ENCODE results near the gene PDE6D.
"Not testable (repeated sequence)": the region's sequence is repeated elsewhere in the genome, so short reads cannot be mapped to it uniquely, and the experiment has no call there.

The PDE6D gene

DNA sequence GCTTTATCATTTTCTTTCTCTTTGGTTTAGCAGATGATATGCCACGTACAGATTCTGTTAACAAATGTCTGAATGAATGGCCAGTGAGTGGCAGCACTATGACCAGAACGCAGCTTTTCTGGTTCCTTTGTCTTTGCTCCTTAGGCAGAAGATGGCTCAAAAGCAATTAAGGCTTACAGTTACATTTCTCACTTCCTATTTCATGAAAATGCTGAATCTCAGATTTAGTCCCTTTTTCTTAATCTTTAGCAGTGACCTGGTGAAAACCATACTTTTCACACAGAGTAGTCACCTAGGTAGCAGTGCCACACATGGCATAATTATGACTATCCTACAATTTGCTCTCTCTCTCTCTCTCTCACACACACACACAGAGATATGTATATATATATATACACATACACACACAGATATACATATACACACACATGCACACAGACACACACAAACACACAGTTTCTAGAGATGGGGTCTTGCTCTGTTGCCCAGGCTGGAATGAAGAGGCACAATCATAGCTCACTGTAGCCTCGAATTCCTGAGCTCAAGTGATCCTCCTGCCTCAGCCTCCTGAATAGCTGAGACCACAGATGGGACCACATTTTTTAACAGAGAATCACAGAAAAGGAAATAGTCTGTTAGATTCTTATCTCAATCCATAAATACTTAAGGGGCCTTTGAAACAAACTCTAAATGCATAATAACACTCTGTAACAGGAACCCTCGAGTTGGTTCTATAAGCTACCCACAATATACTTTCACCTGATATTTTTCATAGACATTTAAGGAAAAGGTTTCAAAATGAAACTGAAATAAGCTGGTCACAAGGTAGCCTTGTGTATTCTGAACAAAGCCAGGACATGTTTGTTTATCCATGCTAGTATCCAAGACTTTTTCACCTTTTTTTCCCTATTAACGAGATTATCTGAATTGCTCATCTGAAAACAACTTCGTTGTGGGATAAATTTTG lies 11.6 kb downstream of the PDE6D start:
- no peak for DNase-seq (ENCODE audit: low read depth in 2 of 2)

DNA sequence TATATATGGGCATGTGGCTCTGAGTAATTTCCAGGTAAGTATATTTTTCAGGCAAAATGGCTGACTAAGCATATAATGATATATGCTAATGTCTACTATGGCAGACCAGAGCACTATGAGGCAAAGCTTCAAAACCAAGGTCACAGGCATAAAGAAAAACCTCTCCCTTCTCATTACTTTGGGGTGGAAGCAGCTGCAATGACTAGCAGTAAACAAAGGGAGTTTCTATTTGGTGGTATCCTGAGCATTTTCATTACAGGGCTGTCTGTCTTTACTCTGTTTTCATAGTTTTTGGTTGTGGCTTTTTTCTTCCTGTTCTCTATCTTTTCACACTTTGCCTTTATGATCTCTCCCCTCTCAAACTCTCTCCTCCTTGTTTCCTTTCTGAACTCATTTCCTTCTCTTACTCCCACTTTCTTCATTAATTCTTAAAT lies 15.6 kb downstream of the PDE6D start:
- no peak for DNase-seq (ENCODE audit: low read depth in 2 of 2)

GRCh38 chr2:231764760-231765159 lies 16.3 kb downstream of the PDE6D start:
- DNase-seq (ENCODE audit: low read depth in 2 of 2), result no peak

- no peak for DNase-seq (ENCODE audit: low read depth in 2 of 2)
Measured at GRCh38 chr2:231764124-231764523, 17.0 kb downstream of the PDE6D start.

GRCh38 chr2:231761735-231762134 lies 19.3 kb downstream of the PDE6D start:
- no peak for DNase-seq (ENCODE audit: low read depth in 2 of 2)

DNA sequence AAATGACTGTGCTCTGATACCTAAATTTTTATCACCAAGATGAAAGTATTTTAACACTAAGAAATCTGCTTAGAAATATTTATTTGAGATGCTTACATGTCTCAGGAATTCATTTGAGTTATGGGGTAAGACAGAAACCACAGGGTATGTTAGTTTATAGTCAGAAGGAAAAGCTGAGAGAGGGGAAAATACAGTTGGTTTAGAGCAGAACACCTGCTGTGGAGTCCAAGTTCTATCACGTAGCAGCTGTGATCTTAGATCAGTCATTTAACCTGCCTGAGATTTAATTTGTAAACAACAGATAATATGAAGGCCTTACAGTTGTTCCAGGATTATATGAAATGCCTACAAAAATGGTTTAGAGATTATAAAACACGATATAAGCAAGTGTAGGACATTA lies 29.0 kb downstream of the PDE6D start:
- DNase-seq (ENCODE audit: low read depth in 2 of 2), result no peak

DNA sequence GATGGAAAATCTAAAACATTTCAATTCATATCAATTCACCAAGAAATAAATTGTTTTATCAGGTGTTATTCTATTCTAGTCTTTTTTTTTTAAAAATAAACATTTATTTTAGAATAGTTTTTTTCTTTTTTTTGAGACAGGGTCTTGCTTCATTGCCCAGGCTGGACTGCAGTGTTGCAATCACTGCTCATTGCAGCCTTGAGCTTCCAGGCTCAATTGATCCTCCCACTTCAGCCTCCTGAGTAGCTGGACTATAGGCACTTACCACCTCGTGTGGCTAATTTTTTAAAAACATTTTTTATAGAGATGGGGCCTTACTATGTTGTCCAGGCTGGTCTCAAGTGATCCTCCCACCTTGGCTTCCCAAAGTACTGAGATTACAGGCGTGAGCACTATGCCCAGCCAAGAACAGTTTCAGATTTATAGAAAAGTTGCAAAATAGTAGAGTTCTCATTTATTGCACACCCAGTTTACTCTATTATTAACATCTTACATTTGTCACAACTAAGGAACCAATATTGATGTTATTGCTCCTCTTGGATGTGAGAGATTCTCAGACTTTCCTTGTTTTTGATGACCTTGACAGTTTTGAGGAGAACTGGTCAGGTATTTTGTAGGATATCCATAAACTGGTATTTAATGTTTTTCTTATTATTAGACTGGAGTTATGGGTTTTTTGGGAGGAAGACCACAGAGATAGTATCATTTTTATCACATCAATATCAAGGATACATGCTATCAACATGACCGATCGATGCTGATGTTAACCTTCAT lies 29.9 kb downstream of the PDE6D start:
- no peak for DNase-seq (ENCODE audit: low read depth in 2 of 2)

DNA sequence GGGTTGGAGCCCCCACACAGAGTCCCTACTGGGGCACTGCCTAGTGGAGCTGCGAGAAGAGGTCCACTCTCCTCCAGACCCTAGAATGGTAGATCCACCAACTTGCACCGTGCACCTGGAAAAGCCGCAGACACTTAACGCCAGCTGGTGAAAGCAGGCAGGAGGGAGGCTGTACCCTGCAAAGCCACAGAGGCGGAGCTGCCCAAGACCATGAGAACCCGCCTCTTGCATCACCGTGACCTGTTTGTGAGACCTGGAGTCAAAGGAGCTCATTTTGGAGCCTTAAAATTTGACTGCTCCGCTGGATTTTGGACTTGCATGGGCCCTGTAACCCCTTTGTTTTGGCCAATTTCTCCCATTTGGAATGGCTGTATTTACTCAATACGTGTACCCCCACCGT lies 32.1 kb downstream of the PDE6D start:
- not testable (repeated sequence) for DNase-seq (ENCODE audit: low read depth in 2 of 2)

- DNase-seq (ENCODE audit: low read depth in 2 of 2), result not testable (repeated sequence)
Measured at GRCh38 chr2:231748153-231748896, 32.8 kb downstream of the PDE6D start.

DNA sequence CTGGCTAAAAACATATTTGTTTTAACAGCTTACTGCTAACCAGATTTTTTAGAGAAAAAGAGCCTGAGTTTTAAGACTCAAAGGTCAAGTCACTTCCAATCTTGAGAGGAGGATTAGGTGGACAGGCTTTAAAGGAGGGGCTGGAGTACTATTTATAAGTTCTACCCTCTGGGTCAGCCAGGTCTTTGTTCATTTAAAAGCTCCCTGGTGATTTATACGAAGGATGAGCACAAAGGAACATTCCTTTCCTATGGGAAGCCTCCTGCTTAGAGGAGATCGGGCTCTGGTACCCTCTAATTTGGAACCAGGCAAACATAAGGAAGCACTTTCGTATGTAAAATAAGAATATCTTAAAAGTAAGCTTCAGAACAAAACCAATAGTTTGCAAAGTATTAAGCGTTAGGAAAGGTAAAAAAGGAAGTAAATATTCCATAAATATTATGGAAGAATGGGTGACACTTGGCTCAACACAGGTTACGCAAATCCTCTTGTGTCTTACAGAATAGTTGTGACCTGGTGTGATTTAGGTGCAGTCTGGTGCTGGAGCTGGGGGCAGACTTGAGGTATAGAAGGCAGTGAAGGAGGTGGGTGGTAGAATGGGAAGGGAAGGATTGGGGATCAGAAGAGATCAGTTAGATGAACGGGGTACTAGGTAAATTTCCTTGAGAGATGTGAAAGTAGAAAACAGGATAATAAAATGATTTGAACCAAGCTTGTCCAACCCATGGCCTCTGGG lies 35.6 kb downstream of the PDE6D start:
- DNase-seq (ENCODE audit: low read depth in 2 of 2), result no peak

DNA sequence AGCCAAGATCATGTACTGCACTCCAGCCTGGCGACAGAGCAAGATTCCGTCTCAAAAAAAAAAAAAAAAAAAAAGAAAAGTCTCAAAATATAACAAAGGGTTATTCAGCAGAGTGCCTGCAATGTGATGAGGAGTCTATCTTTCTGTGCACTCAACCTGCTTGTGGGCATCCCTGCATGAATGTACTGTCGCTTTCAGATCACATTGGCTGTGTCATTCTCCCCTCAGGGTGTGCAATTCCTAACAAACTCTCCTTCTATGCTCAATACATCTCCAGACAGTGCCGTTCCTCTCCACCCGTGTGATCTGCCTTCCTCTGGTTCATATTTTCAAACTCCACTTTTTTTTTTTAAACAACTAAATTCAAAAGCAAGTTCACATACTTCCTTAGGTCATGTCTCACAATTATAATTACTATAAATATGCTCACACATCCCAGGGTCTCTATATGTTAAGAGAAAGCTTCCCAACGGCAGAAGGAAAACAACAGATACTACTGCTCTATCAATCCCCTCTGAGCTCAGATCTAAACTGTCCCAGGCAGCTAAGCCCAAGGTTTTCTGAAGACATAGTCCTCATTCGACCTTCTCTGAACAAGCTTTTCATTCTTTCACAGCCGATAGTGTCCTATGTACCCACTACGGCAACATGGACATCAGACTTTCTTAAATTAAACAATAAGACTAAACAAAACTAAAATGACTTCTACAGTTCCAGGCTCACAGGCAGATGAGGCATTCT lies 37.5 kb downstream of the PDE6D start:
- no peak for DNase-seq (ENCODE audit: low read depth in 2 of 2)

DNA sequence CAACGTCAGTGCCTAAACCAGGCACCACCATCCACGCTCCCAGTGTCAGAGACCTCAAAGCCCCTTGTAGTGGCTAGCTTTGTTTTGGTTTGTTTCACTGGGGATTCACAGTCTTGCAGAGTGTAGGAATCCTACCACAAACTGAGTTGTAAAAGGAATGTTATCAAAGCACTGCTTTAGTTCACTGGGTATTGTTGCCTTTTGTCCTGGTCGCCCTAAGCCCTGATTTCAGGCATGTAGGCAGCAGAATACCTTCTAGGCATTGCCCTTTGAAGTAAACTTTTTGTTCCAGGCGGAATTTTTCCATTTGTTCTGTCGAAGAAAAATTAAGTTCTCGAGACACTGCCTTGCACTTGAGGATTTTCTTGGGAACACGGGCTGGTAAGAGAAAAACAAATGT lies 43.3 kb downstream of the PDE6D start:
- no peak for DNase-seq (ENCODE audit: low read depth in 2 of 2)

DNA sequence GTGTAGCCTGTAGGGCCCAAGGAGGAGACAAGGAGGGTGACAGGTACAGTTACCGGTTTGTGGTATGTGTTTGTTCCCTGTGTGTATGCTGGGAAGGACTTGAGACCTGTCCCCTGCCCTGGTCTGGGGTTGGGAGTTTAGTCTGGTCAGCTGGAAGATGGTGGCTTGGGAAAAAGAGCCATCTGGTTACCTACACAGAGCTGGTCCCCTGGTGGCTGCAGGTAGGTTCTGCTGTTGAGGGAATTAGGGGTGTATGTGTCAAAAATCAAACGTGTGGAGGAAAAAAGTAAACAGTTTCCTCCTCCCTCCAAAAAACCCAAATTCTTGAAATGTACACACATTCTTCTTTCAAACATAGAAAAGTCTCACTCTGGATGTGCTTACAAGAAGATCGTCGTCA lies 48.5 kb downstream of the PDE6D start:
- DNase-seq (ENCODE audit: low read depth in 2 of 2), result no peak

DNA sequence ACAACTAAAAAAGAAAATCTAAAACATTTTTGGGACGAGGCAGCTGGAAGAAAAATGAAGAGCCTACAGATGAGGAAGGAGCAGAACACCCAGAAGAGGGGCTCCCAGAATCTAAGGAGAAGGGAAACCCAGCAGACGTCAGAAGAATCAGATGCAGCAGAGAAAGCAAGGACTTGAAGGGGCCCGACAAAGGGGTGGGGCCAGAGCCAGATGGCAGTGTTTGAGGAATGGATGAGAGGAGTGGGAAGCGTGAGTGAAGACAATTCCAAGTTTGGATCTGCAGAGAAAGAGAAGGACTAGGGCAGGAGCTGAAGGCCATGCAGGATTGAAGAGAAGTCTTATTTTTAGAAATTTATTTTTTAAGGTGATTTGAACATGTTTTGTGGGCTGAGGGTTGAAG lies 53.5 kb downstream of the PDE6D start:
- DNase-seq (ENCODE audit: low read depth in 2 of 2), result no peak

DNA sequence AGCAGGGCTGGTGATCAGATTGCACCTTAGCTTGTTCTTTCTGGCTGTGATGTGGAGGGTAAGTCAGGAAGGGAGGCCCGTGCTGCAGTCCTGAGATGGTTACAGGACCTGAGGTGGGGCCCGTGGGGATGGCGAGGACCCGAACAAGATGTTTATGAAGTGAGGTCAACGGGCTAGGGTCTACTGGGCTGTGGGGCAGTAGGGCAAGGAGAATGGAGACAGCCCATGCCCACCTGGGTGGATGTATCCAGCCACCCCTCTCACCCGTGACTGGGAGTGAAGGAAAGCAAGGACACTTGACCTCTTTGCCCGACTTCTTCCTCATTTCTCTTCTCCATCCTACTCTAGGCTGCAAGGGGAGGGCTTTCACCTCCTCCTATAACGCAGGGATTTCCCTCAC lies 54.8 kb downstream of the PDE6D start:
- no peak for DNase-seq (ENCODE audit: low read depth in 2 of 2)

GRCh38 chr2:231725476-231725875 lies 55.6 kb downstream of the PDE6D start:
- no peak for DNase-seq (ENCODE audit: low read depth in 2 of 2)

DNA sequence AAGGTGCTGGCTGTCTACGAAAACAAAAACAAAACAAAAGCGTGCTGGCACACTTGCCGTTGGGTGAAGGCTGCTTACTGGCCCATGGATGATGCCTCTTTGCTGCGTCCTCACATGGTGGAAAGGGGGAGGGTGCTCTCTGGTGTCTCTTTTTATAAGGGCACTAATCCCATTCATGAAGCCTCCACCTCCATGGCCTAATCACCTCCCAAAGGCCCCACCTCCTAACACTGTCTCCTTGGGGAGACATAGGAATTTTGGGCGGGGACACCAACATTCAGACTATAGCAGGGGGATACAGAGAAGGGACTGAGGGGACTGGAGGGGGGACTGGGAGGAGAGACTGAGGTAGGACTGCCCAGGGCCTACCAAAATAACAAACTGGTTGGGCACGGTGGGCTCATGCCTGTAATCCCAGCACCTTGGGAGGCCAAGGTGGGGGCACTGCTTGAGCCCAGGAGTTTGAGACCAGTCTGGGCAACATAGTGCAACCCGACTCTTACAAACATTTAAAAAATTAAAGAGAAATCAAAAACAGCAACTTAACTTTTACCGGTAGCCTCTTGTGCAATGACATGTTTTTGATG lies 58.3 kb downstream of the PDE6D start:
- no peak for DNase-seq (ENCODE audit: low read depth in 2 of 2)

- no peak for DNase-seq (ENCODE audit: low read depth in 2 of 2)
Measured at GRCh38 chr2:231720987-231721966, 59.8 kb downstream of the PDE6D start.

Measured in stimulated activated CD8-positive, alpha-beta memory T cell treated with anti-CD3 and anti-CD28 coated beads, Interleukin-15, amount 100 ng/mL, for 4 hours (primary cell).